ENCODE results near the gene SERPINF2.

GRCh38 chr17:1731194-1731506 is 11.5 kb upstream of the SERPINF2 start:
- TF ChIP-seq, protein P1, sequence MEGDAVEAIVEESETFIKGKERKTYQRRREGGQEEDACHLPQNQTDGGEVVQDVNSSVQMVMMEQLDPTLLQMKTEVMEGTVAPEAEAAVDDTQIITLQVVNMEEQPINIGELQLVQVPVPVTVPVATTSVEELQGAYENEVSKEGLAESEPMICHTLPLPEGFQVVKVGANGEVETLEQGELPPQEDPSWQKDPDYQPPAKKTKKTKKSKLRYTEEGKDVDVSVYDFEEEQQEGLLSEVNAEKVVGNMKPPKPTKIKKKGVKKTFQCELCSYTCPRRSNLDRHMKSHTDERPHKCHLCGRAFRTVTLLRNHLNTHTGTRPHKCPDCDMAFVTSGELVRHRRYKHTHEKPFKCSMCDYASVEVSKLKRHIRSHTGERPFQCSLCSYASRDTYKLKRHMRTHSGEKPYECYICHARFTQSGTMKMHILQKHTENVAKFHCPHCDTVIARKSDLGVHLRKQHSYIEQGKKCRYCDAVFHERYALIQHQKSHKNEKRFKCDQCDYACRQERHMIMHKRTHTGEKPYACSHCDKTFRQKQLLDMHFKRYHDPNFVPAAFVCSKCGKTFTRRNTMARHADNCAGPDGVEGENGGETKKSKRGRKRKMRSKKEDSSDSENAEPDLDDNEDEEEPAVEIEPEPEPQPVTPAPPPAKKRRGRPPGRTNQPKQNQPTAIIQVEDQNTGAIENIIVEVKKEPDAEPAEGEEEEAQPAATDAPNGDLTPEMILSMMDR (conservative IDR thresholded peaks at IDR 0.05 in 1 of 2, IDR thresholded peaks at IDR 0.05 in 1 of 2; ENCODE audit: low read depth in 1 of 2, low read length in 2 of 2), result no peak
- no peak for TF ChIP-seq EZH2 (IDR thresholded peaks at IDR 0.05; ENCODE audit: low read length, missing control alignments)

All from fibroblast of lung (primary cell).